CD4-positive, alpha-beta memory T cell (primary cell): ENCODE measurements around the gene MARCHF3. TPM values are rescaled to one million over a fixed set of nuclear protein-coding genes. Genes with fewer than 3 reads are reported as not detected.
A peak's percentile ranks its signal among the peaks of the same experiment; 100 is the strongest.

Experiments
- CTCF ChIA-PET: fragments of 350-600 bp; sonication (Branson Sonifier 250); formaldehyde crosslinking; loops from one replicate; lab custom pipeline; 2021; ENCODE audit warnings: inconsistent platforms; ENCODE audit not compliant: partially characterized antibody; lab: Charles Lee
- POLR2A ChIA-PET: fragments of 350-600 bp; sonication (Branson Sonifier 250); formaldehyde crosslinking; loops from one replicate; lab custom pipeline; 2021; ENCODE audit not compliant: partially characterized antibody; lab: Charles Lee
- DNase-seq, 5 donors: peaks; one replicate each; pipeline versions ENCODE4 v3.0.0 to v3.0.0-alpha.2; 2020 to 2022; ENCODE audit warnings: mixed read lengths in 1 of 5
- H3K27ac ChIP-seq: one replicate; pipeline ENCODE4 v1.7.0; 2013; ENCODE audit warnings: low read depth, low read length
- H3K27me3 ChIP-seq: 2 replicates; pipeline ENCODE4 v1.7.0; 2013; ENCODE audit warnings: mild to moderate bottlenecking, low read length, moderate library complexity; ENCODE audit not compliant: insufficient read depth
- H3K36me3 ChIP-seq: 2 replicates; pipeline ENCODE4 v1.7.0; 2013; ENCODE audit warnings: mild to moderate bottlenecking, low read length, moderate library complexity; ENCODE audit not compliant: insufficient read depth
- H3K4me1 ChIP-seq: 2 replicates; pipeline ENCODE4 v1.7.0; 2013; ENCODE audit warnings: mild to moderate bottlenecking, low read length, moderate library complexity; ENCODE audit not compliant: insufficient read depth
- H3K4me3 ChIP-seq, 2 donors: one replicate each; pipeline ENCODE4 v1.7.0; 2013; ENCODE audit warnings: low read length in 2 of 2, mild to moderate bottlenecking in 1 of 2
- H3K9me3 ChIP-seq, 2 donors: one replicate each; pipeline ENCODE4 v1.7.0; 2013; ENCODE audit warnings: low read length in 2 of 2, control low read depth in 1 of 2; ENCODE audit not compliant: control insufficient read depth in 1 of 2
- H3K27ac Mint-ChIP-seq, 7 donors: one replicate each; pipeline ENCODE4 v1.8.0; 2020 to 2021; ENCODE audit warnings: mixed read lengths in 7 of 7, mild to moderate bottlenecking in 6 of 7, inconsistent platforms in 3 of 7, moderate library complexity in 3 of 7
- H3K27me3 Mint-ChIP-seq, 2 donors: one replicate each; pipeline ENCODE4 v1.8.0; 2020 to 2021; ENCODE audit warnings: mixed read lengths in 2 of 2
- H3K36me3 Mint-ChIP-seq, 2 donors: one replicate each; pipeline ENCODE4 v1.8.0; 2020 to 2021; ENCODE audit warnings: mixed read lengths in 2 of 2, inconsistent platforms in 1 of 2, mild to moderate bottlenecking in 1 of 2
- H3K4me1 Mint-ChIP-seq, 4 donors: one replicate each; pipeline ENCODE4 v1.8.0; 2020 to 2021; ENCODE audit warnings: mixed read lengths in 4 of 4, mild to moderate bottlenecking in 1 of 4
- H3K4me3 Mint-ChIP-seq, 8 donors: one replicate each; pipeline ENCODE4 v1.8.0; 2020 to 2021; ENCODE audit warnings: mixed read lengths in 8 of 8, mild to moderate bottlenecking in 7 of 8, moderate library complexity in 6 of 8, inconsistent platforms in 3 of 8
- H3K9me3 Mint-ChIP-seq, 8 donors: one replicate each; pipeline ENCODE4 v1.8.0; 2020 to 2021; ENCODE audit warnings: mixed read lengths in 8 of 8, mild to moderate bottlenecking in 5 of 8, inconsistent platforms in 3 of 8, moderate library complexity in 1 of 8
- intact Hi-C: fragments of 100-400 bp; cut with micrococcal nuclease; formaldehyde crosslinking; loops from one replicate; pipeline ENCODE4 v1.15.1; 2023
- polyA plus RNA-seq, 2 donors: library from polyadenylated mRNA; unstranded; fragments of 300-500 nt; fragmentation: Illumina TruSeq; gene quantifications; one replicate each; pipeline ENCODE4 v1.2.3, GENCODE V29; 2021
- total RNA-seq, 2 experiments: library from RNA; stranded (reverse); gene quantifications; one replicate each; pipeline ENCODE4 v1.2.3, GENCODE V29; 2021

Gene MARCHF3
- total and polyA plus RNA-seq, 4 experiments from 2014 or later = 3.2 to 7.5 (median 4.4) TPM

GRCh38 chr5:126920291-126920690 is 110.1 kb downstream of the MARCHF3 start:
- H3K36me3 Mint-ChIP-seq = peaks cover 0 to 9% of the 10 kb centered on the region in 2 donors
- H3K9me3 Mint-ChIP-seq = no peaks in the 10 kb centered on the region
- intact Hi-C loops = no loop called here
- Histone ChIP-seq H3K27me3 (no peaks in the 10 kb centered on the region), H3K4me1 (no peaks in the 10 kb centered on the region), H3K4me3 (no peak overlapping the region), H3K27ac (no peak overlapping the region), H3K9me3 (no peaks in the 10 kb centered on the region), H3K36me3 (no peaks in the 10 kb centered on the region)
- H3K4me3 Mint-ChIP-seq = no peak overlapping the region
- DNase-seq = no peak
- peaks cover 0 to 4% (median 2%) of the 10 kb centered on the region in 4 donors for H3K4me1 Mint-ChIP-seq
- H3K27ac Mint-ChIP-seq = no peak overlapping the region
- ChIA-PET CTCF (no interaction called here), POLR2A (no interaction called here)
- no peaks in the 10 kb centered on the region for H3K27me3 Mint-ChIP-seq

- ChIA-PET POLR2A (no interaction called here), CTCF (no interaction called here)
- Histone ChIP-seq H3K27me3 (no peaks in the 10 kb centered on the region), H3K36me3 (no peaks in the 10 kb centered on the region), H3K4me1 (no peaks in the 10 kb centered on the region), H3K9me3 (no peaks in the 10 kb centered on the region), H3K27ac (no peak overlapping the region), H3K4me3 (no peak overlapping the region)
- Mint-ChIP-seq H3K4me3 (no peak overlapping the region), H3K4me1 (peaks cover 0 to 4% (median 2%) of the 10 kb centered on the region in 4 donors), H3K27ac (no peak overlapping the region), H3K36me3 (peaks cover 0 to 12% of the 10 kb centered on the region in 2 donors), H3K9me3 (no peaks in the 10 kb centered on the region), H3K27me3 (no peaks in the 10 kb centered on the region)
- intact Hi-C loops = no loop called here
- DNase-seq = no peak
Observed at GRCh38 chr5:126919566-126919965, 110.8 kb downstream of the MARCHF3 start.

GRCh38 chr5:126918615-126918957 is 111.8 kb downstream of the MARCHF3 start:
- Mint-ChIP-seq H3K9me3 (no peaks in the 10 kb centered on the region), H3K4me3 (no peak overlapping the region), H3K4me1 (peaks cover 0 to 4% (median 2%) of the 10 kb centered on the region in 4 donors), H3K27ac (no peak overlapping the region), H3K36me3 (peaks cover 0 to 14% of the 10 kb centered on the region in 2 donors), H3K27me3 (no peaks in the 10 kb centered on the region)
- no peak for DNase-seq
- H3K9me3 ChIP-seq = no peaks in the 10 kb centered on the region
- H3K4me3 ChIP-seq = no peak overlapping the region
- H3K27me3 ChIP-seq = no peaks in the 10 kb centered on the region
- H3K36me3 ChIP-seq = no peaks in the 10 kb centered on the region
- ChIA-PET CTCF (no interaction called here), POLR2A (no interaction called here)
- H3K4me1 ChIP-seq = no peaks in the 10 kb centered on the region
- H3K27ac ChIP-seq = no peak overlapping the region
- intact Hi-C loops = no loop called here

GRCh38 chr5:126917918-126918614 is 112.3 kb downstream of the MARCHF3 start:
- H3K27me3 ChIP-seq = no peaks in the 10 kb centered on the region
- no peaks in the 10 kb centered on the region for H3K36me3 ChIP-seq
- no peak overlapping the region for H3K4me3 ChIP-seq
- H3K4me1 ChIP-seq = no peaks in the 10 kb centered on the region
- POLR2A ChIA-PET = interaction anchor here (0.6 kb wide), 1 partner anchor 110 kb away, joined by 5 read pairs; no protein-coding TSS in a partner anchor
- CTCF ChIA-PET = no interaction called here
- H3K4me1 Mint-ChIP-seq = peaks cover 0 to 4% (median 2%) of the 10 kb centered on the region in 4 donors
- H3K9me3 ChIP-seq = no peaks in the 10 kb centered on the region
- no peak overlapping the region for H3K4me3 Mint-ChIP-seq
- no peak for DNase-seq
- no peak overlapping the region for H3K27ac ChIP-seq
- no peak overlapping the region for H3K27ac Mint-ChIP-seq
- peaks cover 0 to 14% of the 10 kb centered on the region in 2 donors for H3K36me3 Mint-ChIP-seq
- intact Hi-C loops = no loop called here
- no peaks in the 10 kb centered on the region for H3K27me3 Mint-ChIP-seq
- no peaks in the 10 kb centered on the region for H3K9me3 Mint-ChIP-seq

- CTCF ChIA-PET = no interaction called here
- Mint-ChIP-seq H3K36me3 (peaks cover 8 to 37% of the 10 kb centered on the region in 2 donors), H3K9me3 (peaks cover 0 to 11% (median 6%) of the 10 kb centered on the region in 8 donors), H3K27me3 (no peaks in the 10 kb centered on the region), H3K4me3 (no peak overlapping the region), H3K27ac (peak overlapping the region in 1 of 7 donors; percentile 7), H3K4me1 (peaks cover 0 to 4% (median 2%) of the 10 kb centered on the region in 4 donors)
- POLR2A ChIA-PET = no interaction called here
- Histone ChIP-seq H3K27ac (no peak overlapping the region), H3K9me3 (no peaks in the 10 kb centered on the region), H3K36me3 (no peaks in the 10 kb centered on the region), H3K4me3 (no peak overlapping the region), H3K27me3 (no peaks in the 10 kb centered on the region), H3K4me1 (no peaks in the 10 kb centered on the region)
- DNase-seq = no peak
- intact Hi-C loops = no loop called here
Observed at GRCh38 chr5:126915496-126915895, 114.9 kb downstream of the MARCHF3 start.

- Mint-ChIP-seq H3K27ac (no peak overlapping the region), H3K36me3 (peaks cover 12 to 43% of the 10 kb centered on the region in 2 donors), H3K4me3 (no peak overlapping the region), H3K27me3 (no peaks in the 10 kb centered on the region), H3K9me3 (peaks cover 2 to 14% (median 8%) of the 10 kb centered on the region in 8 donors), H3K4me1 (peaks cover 0 to 4% (median 2%) of the 10 kb centered on the region in 4 donors)
- Histone ChIP-seq H3K9me3 (no peaks in the 10 kb centered on the region), H3K4me1 (no peaks in the 10 kb centered on the region), H3K27ac (no peak overlapping the region), H3K36me3 (no peaks in the 10 kb centered on the region), H3K4me3 (no peak overlapping the region), H3K27me3 (no peaks in the 10 kb centered on the region)
- POLR2A ChIA-PET = no interaction called here
- CTCF ChIA-PET = no interaction called here
- intact Hi-C loops = no loop called here
- no peak for DNase-seq
Observed at GRCh38 chr5:126914801-126915436, 115.4 kb downstream of the MARCHF3 start.

- POLR2A ChIA-PET = no interaction called here
- H3K9me3 Mint-ChIP-seq = peaks cover 2 to 29% (median 18%) of the 10 kb centered on the region in 8 donors
Observed at GRCh38 chr5:126912616-126913200, 117.7 kb downstream of the MARCHF3 start.

More at GRCh38 chr5:126912616-126913200, 117.7 kb downstream of the MARCHF3 start:
- no peak overlapping the region for H3K27ac Mint-ChIP-seq
- H3K27me3 Mint-ChIP-seq = no peaks in the 10 kb centered on the region
- intact Hi-C loops = no loop called here
- H3K36me3 ChIP-seq = no peaks in the 10 kb centered on the region
- peaks cover 0 to 3% (median under 1%) of the 10 kb centered on the region in 4 donors for H3K4me1 Mint-ChIP-seq
- no peaks in the 10 kb centered on the region for H3K4me1 ChIP-seq
- CTCF ChIA-PET = no interaction called here
- H3K4me3 Mint-ChIP-seq = no peak overlapping the region
- H3K27ac ChIP-seq = no peak overlapping the region
- no peak for DNase-seq
- no peaks in the 10 kb centered on the region for H3K27me3 ChIP-seq
- H3K4me3 ChIP-seq = no peak overlapping the region
- no peaks in the 10 kb centered on the region for H3K9me3 ChIP-seq
- peaks cover 19 to 47% of the 10 kb centered on the region in 2 donors for H3K36me3 Mint-ChIP-seq
